GM12878 (cell line): Measurements from ENCODE around the gene CLDN12. TPM values are rescaled to one million over a fixed set of nuclear protein-coding genes. Genes with fewer than 3 reads are reported as not detected.

Experiments
- ATF3 ChIP-seq: IDR thresholded peaks from 2 replicates; pipeline ENCODE4 v1.6.1; 2011; ENCODE audit warnings: low read depth, mild to moderate bottlenecking, low read length, moderate library complexity, borderline replicate concordance; ENCODE audit errors: extremely low read depth
- CBFB ChIP-seq: IDR thresholded peaks from 2 replicates; pipeline ENCODE4 v1.6.1; 2016; ENCODE audit warnings: antibody characterized with exemption, low read depth
- CBX3 ChIP-seq: fragments of 200-600 bp; sonication (generic); IDR thresholded peaks from 2 replicates; pipeline ENCODE4 v1.6.1; 2016; ENCODE audit warnings: low read depth, borderline replicate concordance
- CHD1 ChIP-seq: IDR thresholded peaks from 2 replicates; pipeline ENCODE4 v1.6.1; 2012; ENCODE audit warnings: low read depth, low read length, improper control_type of control experiment
- CHD2 ChIP-seq: IDR thresholded peaks from 2 replicates; pipeline ENCODE4 v1.6.1; 2011; ENCODE audit warnings: low read depth, low read length, improper control_type of control experiment, borderline replicate concordance
- CTCF ChIP-seq, 3 experiments: IDR thresholded peaks in 2 of 3; conservative IDR thresholded peaks in 1 of 3; 2 replicates each; pipeline ENCODE4 v1.5.1; 2011; ENCODE audit warnings: low read depth in 3 of 3, low read length in 3 of 3, mild to moderate bottlenecking in 3 of 3, control low read depth in 2 of 3, moderate library complexity in 2 of 3, inconsistent platforms in 1 of 3, mixed read lengths in 1 of 3; ENCODE audit not compliant: control insufficient read depth in 2 of 3, insufficient read depth in 1 of 3; ENCODE audit errors: extremely low read depth in 1 of 3
- E2F4 ChIP-seq: IDR thresholded peaks from 2 replicates; pipeline ENCODE4 v1.6.1; 2012; ENCODE audit warnings: low read depth, low read length, improper control_type of control experiment
- E4F1 ChIP-seq: fragments of 450-650 bp; IDR thresholded peaks from 2 replicates; pipeline ENCODE4 v1.6.1; 2018; ENCODE audit warnings: borderline replicate concordance, mild to moderate bottlenecking; ENCODE audit not compliant: partially characterized antibody
- ETV6 ChIP-seq, 2 experiments: fragments of 450-650 bp in 1 of 2; IDR thresholded peaks in 1 of 2; conservative IDR thresholded peaks in 1 of 2; 2 replicates each; pipeline ENCODE4 v1.6.1; 2014; ENCODE audit warnings: antibody characterized with exemption in 1 of 2, borderline replicate concordance in 1 of 2, low read depth in 1 of 2, mild to moderate bottlenecking in 1 of 2, moderate library complexity in 1 of 2
- FOS ChIP-seq: IDR thresholded peaks from 3 replicates; pipeline ENCODE4 v1.6.1; 2011; ENCODE audit warnings: borderline replicate concordance; ENCODE audit not compliant: insufficient read length; ENCODE audit errors: extremely low read depth
- GATAD2B ChIP-seq: fragments of 450-650 bp; conservative IDR thresholded peaks from 2 replicates; pipeline ENCODE4 v1.6.1; 2017; ENCODE audit warnings: low read depth, mild to moderate bottlenecking, moderate library complexity
- HDAC2 ChIP-seq: fragments of 200-600 bp; sonication (generic); IDR thresholded peaks from 2 replicates; pipeline ENCODE4 v1.6.1; 2017
- KLF5 ChIP-seq: fragments of 450-650 bp; IDR thresholded peaks from 2 replicates; pipeline ENCODE4 v1.6.1; 2014; ENCODE audit warnings: mild to moderate bottlenecking; ENCODE audit not compliant: partially characterized antibody
- MAX ChIP-seq: IDR thresholded peaks from 2 replicates; pipeline ENCODE4 v1.6.1; 2012; ENCODE audit warnings: low read depth, low read length, improper control_type of control experiment
- MYC ChIP-seq: IDR thresholded peaks from 2 replicates; pipeline ENCODE4 v1.6.1; 2011; ENCODE audit warnings: mild to moderate bottlenecking, low read length, moderate library complexity, inconsistent platforms; ENCODE audit not compliant: insufficient read depth, insufficient replicate concordance, insufficient read length, severe bottlenecking
- NFIC ChIP-seq: IDR thresholded peaks from 2 replicates; pipeline ENCODE4 v1.6.1; 2012; ENCODE audit warnings: low read depth, mild to moderate bottlenecking, inconsistent platforms, low read length, moderate library complexity
- SMAD1 ChIP-seq: fragments of 450-650 bp; IDR thresholded peaks from 2 replicates; pipeline ENCODE4 v1.6.1; 2018; ENCODE audit warnings: mild to moderate bottlenecking, low read depth; ENCODE audit not compliant: partially characterized antibody
- SREBF2 ChIP-seq: IDR thresholded peaks from 2 replicates; pipeline ENCODE4 v1.6.1; 2012; ENCODE audit warnings: mild to moderate bottlenecking, low read length
- TARDBP ChIP-seq: IDR thresholded peaks from 2 replicates; pipeline ENCODE4 v1.6.1; 2016; ENCODE audit warnings: borderline replicate concordance
- TBL1XR1 ChIP-seq: IDR thresholded peaks from 2 replicates; pipeline ENCODE4 v1.6.1; 2012; ENCODE audit warnings: low read depth, low read length, improper control_type of control experiment
- TCF7 ChIP-seq: IDR thresholded peaks from 2 replicates; pipeline ENCODE4 v1.6.1; 2014; ENCODE audit warnings: antibody characterized with exemption, borderline replicate concordance
- ZBED1 ChIP-seq: IDR thresholded peaks from 2 replicates; pipeline ENCODE4 v1.6.1; 2016; ENCODE audit warnings: borderline replicate concordance
- ZNF24 ChIP-seq: fragments of 450-650 bp; IDR thresholded peaks from 2 replicates; pipeline ENCODE4 v1.6.1; 2017; ENCODE audit warnings: antibody characterized with exemption, mild to moderate bottlenecking
- polyA plus RNA-seq, 11 experiments: library from polyadenylated mRNA; depleted of rRNA in 4 of 11; unstranded in 6 of 11; stranded (reverse) in 5 of 11; fragments of >200 nt; fragmentation: Nextera tagmentation in 4 of 11; fragmentation: Illumina TruSeq in 1 of 11; extraction: Ambion mirVana in 4 of 11; extraction: Trizol in 1 of 11; gene quantifications; 1 replicate in 1 of 11; 2 replicates in 10 of 11; pipeline versions ENCODE4 v1.2.1 to v1.2.3, GENCODE V29; 2011 to 2016; ENCODE audit warnings: inconsistent platforms in 2 of 11, missing spikeins in 2 of 11, low read depth in 1 of 11
- total RNA-seq, 4 experiments: library from RNA; depleted of rRNA in 3 of 4; stranded (reverse); fragments of >200 nt in 3 of 4; fragmentation: Illumina TruSeq in 1 of 4; extraction: Trizol in 1 of 4; gene quantifications; 2 replicates each; pipeline versions ENCODE4 v1.2.1 to v1.2.3, GENCODE V29; 2013 to 2021

The CLDN12 gene
- total and polyA plus RNA-seq, 10 of the 15 experiments (the other 5 are each of a cell fraction or from before 2014, with no cell fraction given): 3.1 to 41.1 (median 6.8) TPM

GRCh38 chr7:90403174-90404113, at the start of gene CLDN12 (continued):
- TF ChIP-seq CTCF (IDR thresholded peaks at IDR 0.05 in 2 of 3, conservative IDR thresholded peaks at IDR 0.05 in 1 of 3; ENCODE audit: control insufficient read depth in 2 of 3, extremely low read depth in 1 of 3, insufficient read depth in 1 of 3, low read depth in 3 of 3, low read length in 3 of 3) (no peak), SREBF2 (no peak), CBX3 (no peak), TARDBP (no peak), KLF5 (no peak), GATAD2B (peak; percentile 67; the same call in 1 of the 2 replicates), CHD2 (peak; percentile 55; the same call in 1 of the 2 replicates), ATF3 (no peak), HDAC2 (no peak), E2F4 (0 out of 2 replicates have a peak, but pooled peaks have one; percentile 57), SMAD1 (peak; percentile 83), MAX (no peak; the same call in 1 of the 2 replicates), TCF7 (no peak), CHD1 (no peak), FOS (no peak), ZNF24 (0 out of 2 replicates have a peak, but pooled peaks have one; percentile 21), NFIC (peak; percentile 71), CBFB (peak; percentile 92), TBL1XR1 (peak; percentile 76; the same call in 1 of the 2 replicates), ZBED1 (no peak), ETV6 (conservative IDR thresholded peaks at IDR 0.05 in 1 of 2, IDR thresholded peaks at IDR 0.05 in 1 of 2; ENCODE audit: borderline replicate concordance in 1 of 2, low read depth in 1 of 2) (no peak), E4F1 (peak; percentile 28), MYC (no peak)
